A172 (cell line): ENCODE data around the gene FAAH. TPM values are rescaled to one million over a fixed set of nuclear protein-coding genes. Genes with fewer than 3 reads are reported as not detected.

ENCODE experiments used
- DNase-seq: peaks from one replicate; pipeline ENCODE4 v3.0.0-alpha.2; 2015; ENCODE audit warnings: low spot score
- total RNA-seq: library from RNA; depleted of rRNA; stranded (reverse); fragments of >200 nt; shearing (Covaris generic); gene quantifications from 2 replicates; pipeline ENCODE4 v1.2.3, GENCODE V29; 2014; rRNA removed

Gene FAAH
- total RNA-seq, 1 experiment from 2014 or later: not detected

GRCh38 chr1:46449223-46450159, 55.4 kb downstream of the FAAH start:
- DNase-seq: no peak

- DNase-seq: no peak
Observed at GRCh38 chr1:46450160-46450517, 56.0 kb downstream of the FAAH start.

- DNase-seq: no peak
Observed at GRCh38 chr1:46451948-46452930, 58.1 kb downstream of the FAAH start.

DNA sequence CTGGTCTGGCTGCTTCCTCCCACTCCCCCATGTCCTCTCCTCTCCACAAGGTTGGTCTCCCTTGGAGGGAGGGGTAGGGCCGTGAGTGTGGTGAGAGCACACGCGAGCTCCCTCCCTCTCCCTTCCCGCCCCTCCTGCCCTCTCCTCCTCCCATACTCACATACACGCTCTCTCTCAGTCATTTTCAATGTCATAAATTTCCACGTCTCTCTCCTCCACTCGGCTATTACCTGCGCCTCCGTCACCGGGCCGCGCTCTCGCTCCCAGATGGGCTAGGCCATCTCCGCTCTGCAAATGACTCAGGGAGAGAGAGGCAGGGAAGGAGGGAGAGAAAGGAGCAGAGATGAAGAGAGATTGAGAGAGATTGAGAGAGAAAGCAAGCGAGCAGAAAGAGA, 58.8 kb downstream of the FAAH start:
- no peak for DNase-seq

- no peak for DNase-seq
Observed at GRCh38 chr1:46453449-46453848, 59.3 kb downstream of the FAAH start.

DNA sequence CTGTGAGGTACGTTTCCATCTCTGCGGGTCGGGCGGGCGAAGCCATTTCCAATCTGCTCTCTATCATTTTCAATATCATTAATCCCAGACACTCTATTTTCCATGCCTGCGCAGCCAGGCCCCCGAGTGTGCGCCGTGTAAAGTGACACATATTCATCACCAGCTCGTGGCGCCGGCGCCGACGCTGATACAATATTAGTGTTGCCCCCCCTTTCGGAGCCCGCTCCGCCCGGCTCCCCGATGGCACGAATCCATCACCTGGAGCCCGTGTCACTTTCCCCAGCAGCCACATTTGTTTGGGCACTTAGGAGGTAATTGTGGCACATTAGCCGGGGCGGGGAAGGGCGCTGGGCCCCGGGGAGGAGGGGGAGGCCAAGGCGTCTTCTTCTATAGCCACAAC, 61.8 kb downstream of the FAAH start:
- DNase-seq: no peak

- DNase-seq: no peak
Observed at GRCh38 chr1:46456411-46456963, 62.4 kb downstream of the FAAH start.

- no peak for DNase-seq
Observed at GRCh38 chr1:46457178-46457577, 63.1 kb downstream of the FAAH start.

- no peak for DNase-seq
Observed at GRCh38 chr1:46458190-46458589, 64.1 kb downstream of the FAAH start.

DNA sequence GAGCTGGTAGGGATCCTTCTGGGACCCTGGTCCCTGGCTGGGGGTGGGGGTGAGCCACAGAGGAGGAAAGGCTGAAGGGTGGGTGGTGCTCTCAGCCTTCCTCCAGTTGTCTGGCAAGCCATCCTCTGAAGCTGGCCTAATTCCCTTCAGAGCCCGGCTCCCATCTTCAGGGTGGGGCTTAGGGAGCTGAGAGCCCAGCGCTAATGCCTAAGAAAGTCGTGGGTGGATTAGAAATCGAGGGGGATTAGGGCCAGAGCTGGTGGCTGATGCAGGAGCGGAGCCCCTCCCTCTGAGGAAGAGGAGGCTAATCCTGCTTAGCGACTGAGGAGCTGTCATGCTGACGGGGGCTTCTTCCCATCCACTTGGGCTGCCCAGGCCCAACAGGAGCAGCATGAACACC, 64.7 kb downstream of the FAAH start:
- no peak for DNase-seq

DNA sequence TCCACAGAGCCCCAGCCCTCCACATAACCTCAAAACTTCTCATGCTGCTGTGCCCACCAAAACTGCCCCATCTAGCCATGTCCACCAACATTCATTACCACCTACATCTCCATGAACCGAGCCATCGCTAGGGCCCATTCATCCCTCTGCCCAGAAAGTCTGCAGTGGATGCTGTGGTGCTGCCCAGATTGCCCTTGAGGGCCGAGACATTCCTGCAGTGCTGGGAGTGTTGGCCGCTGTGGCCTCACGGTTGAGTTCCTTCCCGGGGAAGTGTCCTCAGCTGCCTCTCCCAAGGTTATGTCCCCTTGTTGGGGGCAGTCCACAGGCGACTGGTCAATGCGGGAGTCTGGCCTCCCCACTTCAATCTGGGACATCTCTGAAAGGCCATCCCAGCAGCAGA, 65.2 kb downstream of the FAAH start:
- DNase-seq: no peak

GRCh38 chr1:46461017-46461808, 67.1 kb downstream of the FAAH start:
- no peak for DNase-seq

DNA sequence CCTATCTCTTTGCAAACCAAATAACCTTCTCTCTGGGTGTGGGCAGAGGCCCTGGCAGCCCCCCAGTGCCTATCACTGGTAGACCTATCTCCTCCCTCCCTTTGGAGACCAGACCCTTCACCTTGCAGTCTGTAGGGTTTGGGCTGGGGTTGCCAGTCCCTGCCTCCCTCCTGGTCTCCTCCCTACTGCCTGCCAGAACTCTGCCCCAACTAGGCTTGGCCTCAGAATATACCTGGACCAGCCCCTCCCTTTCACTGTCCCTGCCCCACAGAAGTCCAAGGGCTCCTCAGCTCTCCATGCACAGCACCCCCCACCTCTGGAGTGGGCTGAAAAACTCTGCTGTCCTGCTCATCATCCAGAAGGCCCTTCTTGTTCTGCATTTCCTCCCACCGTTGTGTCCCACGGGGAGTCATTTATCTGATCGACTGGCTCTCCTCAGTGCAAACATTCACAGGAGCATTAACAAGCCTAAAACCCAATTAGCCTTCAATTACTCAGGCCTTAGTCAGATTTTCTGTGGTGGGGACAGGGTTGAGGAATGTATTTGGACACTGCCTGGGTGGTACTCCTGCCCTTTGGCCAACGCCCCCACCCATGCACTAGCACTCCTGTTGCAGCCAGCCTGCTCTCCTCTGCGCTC, 67.8 kb downstream of the FAAH start:
- peak; percentile 18 for DNase-seq

Other genes starting within 250 kb of the FAAH start
- 1.6 and 2.3 TPM in 2 replicates for gene TSPAN1, start 219.2 kb upstream of the FAAH start, total RNA-seq
- gene P3R3URF, start 217.8 kb upstream of the FAAH start, total RNA-seq: not detected in 2 replicates
- 85.5 and 89.7 TPM in 2 replicates for gene POMGNT1, start 195.9 kb upstream of the FAAH start, total RNA-seq
- 2.5 and 4.2 TPM in 2 replicates for gene LURAP1, start 191.0 kb upstream of the FAAH start, total RNA-seq
- gene RAD54L, start 146.6 kb upstream of the FAAH start, total RNA-seq: 8.5 and 10.5 TPM in 2 replicates
- gene LRRC41, start 90.7 kb upstream of the FAAH start, total RNA-seq: 61.4 and 69.7 TPM in 2 replicates
- gene UQCRH, start 90.6 kb upstream of the FAAH start, total RNA-seq: 534 and 595 TPM in 2 replicates
- gene NSUN4, start 53.5 kb upstream of the FAAH start, total RNA-seq: 5.3 and 7.1 TPM in 2 replicates
- 0.89 and 1.3 TPM in 2 replicates for gene DMBX1, start 95.5 kb downstream of the FAAH start, total RNA-seq
- not detected in 2 replicates for gene KNCN, start 157.3 kb downstream of the FAAH start, total RNA-seq
- gene MKNK1, start 210.0 kb downstream of the FAAH start, total RNA-seq: 26.7 and 32.3 TPM in 2 replicates
- gene MOB3C, start 222.5 kb downstream of the FAAH start, total RNA-seq: 5.8 and 7.9 TPM in 2 replicates